ENCODE data around the gene NR2F1-AS1.

DNA sequence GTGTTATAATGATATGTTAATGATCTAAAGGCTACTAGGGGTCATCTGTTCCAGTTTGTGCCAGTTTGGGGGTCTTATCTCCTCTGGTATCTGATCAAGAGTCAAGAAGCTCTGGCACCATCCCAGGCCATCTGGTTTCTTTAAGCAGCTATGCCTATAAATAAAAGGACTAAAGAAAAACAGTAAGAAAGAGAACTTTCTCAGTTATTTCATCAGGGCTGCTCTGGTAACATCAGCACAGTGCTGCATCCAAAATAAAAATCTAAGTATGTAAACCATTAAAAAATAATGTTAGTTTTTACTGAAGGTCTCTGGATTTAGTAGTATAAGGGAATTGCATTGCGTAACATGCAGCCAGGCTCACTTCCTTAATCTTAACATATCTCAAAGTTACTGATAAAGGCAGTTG, 185.0 kb downstream of the NR2F1-AS1 start:
- TF ChIP-seq EZH2phosphoT487 (IDR thresholded peaks at IDR 0.05; ENCODE audit: borderline replicate concordance, low read depth, low read length), result no peak
- TF ChIP-seq, protein P1, sequence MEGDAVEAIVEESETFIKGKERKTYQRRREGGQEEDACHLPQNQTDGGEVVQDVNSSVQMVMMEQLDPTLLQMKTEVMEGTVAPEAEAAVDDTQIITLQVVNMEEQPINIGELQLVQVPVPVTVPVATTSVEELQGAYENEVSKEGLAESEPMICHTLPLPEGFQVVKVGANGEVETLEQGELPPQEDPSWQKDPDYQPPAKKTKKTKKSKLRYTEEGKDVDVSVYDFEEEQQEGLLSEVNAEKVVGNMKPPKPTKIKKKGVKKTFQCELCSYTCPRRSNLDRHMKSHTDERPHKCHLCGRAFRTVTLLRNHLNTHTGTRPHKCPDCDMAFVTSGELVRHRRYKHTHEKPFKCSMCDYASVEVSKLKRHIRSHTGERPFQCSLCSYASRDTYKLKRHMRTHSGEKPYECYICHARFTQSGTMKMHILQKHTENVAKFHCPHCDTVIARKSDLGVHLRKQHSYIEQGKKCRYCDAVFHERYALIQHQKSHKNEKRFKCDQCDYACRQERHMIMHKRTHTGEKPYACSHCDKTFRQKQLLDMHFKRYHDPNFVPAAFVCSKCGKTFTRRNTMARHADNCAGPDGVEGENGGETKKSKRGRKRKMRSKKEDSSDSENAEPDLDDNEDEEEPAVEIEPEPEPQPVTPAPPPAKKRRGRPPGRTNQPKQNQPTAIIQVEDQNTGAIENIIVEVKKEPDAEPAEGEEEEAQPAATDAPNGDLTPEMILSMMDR (conservative IDR thresholded peaks at IDR 0.05; ENCODE audit: low read length), result no peak

Data from OCI-LY7 (cell line).